ENCODE data around the gene PIK3C2G.
"Not testable (repeated sequence)": the region's sequence is repeated elsewhere in the genome, so short reads cannot be mapped to it uniquely, and the experiment has no call there.

Gene PIK3C2G

GRCh38 chr12:18483698-18484325 is 222.5 kb downstream of the PIK3C2G start:
- no peak for DNase-seq

- no peak for DNase-seq
Measured at GRCh38 chr12:18486036-18486435, 224.7 kb downstream of the PIK3C2G start.

- DNase-seq, result no peak
Measured at GRCh38 chr12:18487509-18487908, 226.2 kb downstream of the PIK3C2G start.

GRCh38 chr12:18492372-18493025 is 231.2 kb downstream of the PIK3C2G start:
- no peak for DNase-seq

- DNase-seq, result no peak
Measured at GRCh38 chr12:18496156-18496555, 234.8 kb downstream of the PIK3C2G start.

- DNase-seq, result not testable (repeated sequence)
Measured at GRCh38 chr12:18500160-18500574, 238.8 kb downstream of the PIK3C2G start.

GRCh38 chr12:18500736-18501135 is 239.4 kb downstream of the PIK3C2G start:
- not testable (repeated sequence) for DNase-seq

- DNase-seq, result no peak
Measured at GRCh38 chr12:18502422-18502968, 241.2 kb downstream of the PIK3C2G start.

- DNase-seq, result no peak
Measured at GRCh38 chr12:18521461-18521860, 260.1 kb downstream of the PIK3C2G start.

- no peak for DNase-seq
Measured at GRCh38 chr12:18522806-18523205, 261.5 kb downstream of the PIK3C2G start.

GRCh38 chr12:18542497-18542896 is 281.2 kb downstream of the PIK3C2G start:
- DNase-seq, result not testable (repeated sequence)

- DNase-seq, result no peak
Measured at GRCh38 chr12:18546399-18546798, 285.1 kb downstream of the PIK3C2G start.

- no peak for DNase-seq
Measured at GRCh38 chr12:18549598-18549997, 288.3 kb downstream of the PIK3C2G start.

- DNase-seq, result no peak
Measured at GRCh38 chr12:18551106-18551505, 289.8 kb downstream of the PIK3C2G start.

GRCh38 chr12:18551701-18552100 is 290.4 kb downstream of the PIK3C2G start:
- no peak for DNase-seq

GRCh38 chr12:18552829-18553228 is 291.5 kb downstream of the PIK3C2G start:
- no peak for DNase-seq

- DNase-seq, result no peak
Measured at GRCh38 chr12:18556161-18556560, 294.8 kb downstream of the PIK3C2G start.

- DNase-seq, result no peak
Measured at GRCh38 chr12:18559242-18559641, 297.9 kb downstream of the PIK3C2G start.

GRCh38 chr12:18562531-18562930 is 301.2 kb downstream of the PIK3C2G start:
- DNase-seq, result no peak

- no peak for DNase-seq
Measured at GRCh38 chr12:18564306-18564705, 303.0 kb downstream of the PIK3C2G start.

GRCh38 chr12:18567787-18568186 is 306.5 kb downstream of the PIK3C2G start:
- no peak for DNase-seq

GRCh38 chr12:18570543-18570942 is 309.2 kb downstream of the PIK3C2G start:
- DNase-seq, result no peak

GRCh38 chr12:18576104-18576626 is 314.8 kb downstream of the PIK3C2G start:
- no peak for DNase-seq

- DNase-seq, result no peak
Measured at GRCh38 chr12:18576648-18577047, 315.3 kb downstream of the PIK3C2G start.
